ENCODE measurements around the gene DSCAML1.

DNA sequence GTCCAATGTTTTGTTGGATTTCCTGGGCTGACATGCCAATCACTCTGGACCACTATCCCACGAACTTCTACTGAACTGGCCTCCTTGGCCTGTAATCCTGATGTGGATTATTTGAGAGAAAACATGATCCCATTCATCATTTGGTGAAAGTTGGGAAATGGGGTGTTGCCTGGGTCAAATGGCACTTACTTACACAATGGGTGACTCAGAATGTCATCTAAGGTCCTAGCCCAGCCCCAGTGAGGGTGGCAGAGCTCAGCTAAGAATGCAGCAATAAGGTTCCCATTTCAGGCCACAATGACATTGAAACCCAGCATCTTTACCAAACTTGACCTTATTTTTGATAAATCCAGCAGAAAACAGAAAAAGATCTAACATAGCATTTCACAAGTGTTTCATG, 8.0 kb upstream of the DSCAML1 start:
- TF ChIP-seq, protein P1, sequence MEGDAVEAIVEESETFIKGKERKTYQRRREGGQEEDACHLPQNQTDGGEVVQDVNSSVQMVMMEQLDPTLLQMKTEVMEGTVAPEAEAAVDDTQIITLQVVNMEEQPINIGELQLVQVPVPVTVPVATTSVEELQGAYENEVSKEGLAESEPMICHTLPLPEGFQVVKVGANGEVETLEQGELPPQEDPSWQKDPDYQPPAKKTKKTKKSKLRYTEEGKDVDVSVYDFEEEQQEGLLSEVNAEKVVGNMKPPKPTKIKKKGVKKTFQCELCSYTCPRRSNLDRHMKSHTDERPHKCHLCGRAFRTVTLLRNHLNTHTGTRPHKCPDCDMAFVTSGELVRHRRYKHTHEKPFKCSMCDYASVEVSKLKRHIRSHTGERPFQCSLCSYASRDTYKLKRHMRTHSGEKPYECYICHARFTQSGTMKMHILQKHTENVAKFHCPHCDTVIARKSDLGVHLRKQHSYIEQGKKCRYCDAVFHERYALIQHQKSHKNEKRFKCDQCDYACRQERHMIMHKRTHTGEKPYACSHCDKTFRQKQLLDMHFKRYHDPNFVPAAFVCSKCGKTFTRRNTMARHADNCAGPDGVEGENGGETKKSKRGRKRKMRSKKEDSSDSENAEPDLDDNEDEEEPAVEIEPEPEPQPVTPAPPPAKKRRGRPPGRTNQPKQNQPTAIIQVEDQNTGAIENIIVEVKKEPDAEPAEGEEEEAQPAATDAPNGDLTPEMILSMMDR (IDR thresholded peaks at IDR 0.05), result no peak
- no peak for TF ChIP-seq POLR2A (IDR thresholded peaks at IDR 0.05)
